ENCODE measurements around the gene VOPP1.
A peak's percentile ranks its signal among the peaks of the same experiment; 100 is the strongest.
"Not testable (repeated sequence)": the region's sequence is repeated elsewhere in the genome, so short reads cannot be mapped to it uniquely, and the experiment has no call there.

The VOPP1 gene

GRCh38 chr7:55572378-55573233 is at the start of gene VOPP1:
VOPP1 (minus strand) TSS chr7:55572502; CDS start chr7:55572324, 178 bp downstream.
- peak within 1 kb of the TSS; percentile 84 for H3K4me3 ChIP-seq (ENCODE audit: low read depth, low read length)
- no peak for TF ChIP-seq CTCF (conservative IDR thresholded peaks at IDR 0.05; ENCODE audit: low read depth, low read length)
- DNase-seq (ENCODE audit: low read depth) = peak; percentile 60

DNA sequence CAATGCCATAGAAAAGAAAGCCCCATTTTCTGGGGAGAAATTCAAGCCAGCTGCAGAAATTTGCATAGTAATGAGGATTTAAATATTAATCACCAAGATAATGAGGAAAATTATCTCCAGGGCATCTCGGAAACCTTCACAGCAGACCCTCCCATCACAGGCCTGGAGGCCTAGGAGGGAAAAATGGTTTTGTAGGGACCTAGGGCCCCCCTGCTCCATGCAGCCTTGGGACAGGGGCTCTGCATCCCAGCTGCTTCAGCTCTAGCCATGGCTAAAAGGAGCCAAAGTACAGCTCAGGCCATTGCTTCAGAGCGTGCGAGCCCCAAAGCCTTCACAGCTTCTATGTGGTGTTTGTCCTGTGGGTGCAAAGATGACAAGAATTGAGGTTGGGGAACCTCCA is 46.6 kb upstream of the VOPP1 start:
- no peak for DNase-seq (ENCODE audit: low read depth)
- no peak for TF ChIP-seq CTCF (conservative IDR thresholded peaks at IDR 0.05; ENCODE audit: low read depth, low read length)

GRCh38 chr7:55614365-55615064 is 42.2 kb upstream of the VOPP1 start:
- not testable (repeated sequence) for DNase-seq (ENCODE audit: low read depth)

More for the DNA sequence above, 46.6 kb upstream of the VOPP1 start:
- no peak overlapping the region for H3K4me3 ChIP-seq (ENCODE audit: low read depth, low read length)

DNA sequence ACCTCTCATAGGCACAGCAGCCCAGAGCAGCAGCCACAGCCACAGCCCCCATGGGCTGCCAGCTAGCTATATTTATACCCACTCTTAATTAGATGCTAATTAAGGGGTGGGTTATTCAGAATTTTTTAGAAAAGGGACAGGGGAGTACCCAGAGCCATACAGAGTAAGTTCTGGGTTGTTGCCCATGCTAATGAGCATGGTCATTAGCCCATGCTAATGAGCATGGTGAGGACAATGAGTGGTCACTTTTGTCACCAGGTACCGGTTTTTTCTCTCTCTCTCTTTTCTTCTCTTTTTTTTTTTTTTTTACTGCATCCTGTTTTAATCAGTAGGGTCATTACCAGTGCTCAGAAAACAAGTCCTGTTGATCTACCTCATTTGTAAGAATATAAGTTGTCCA is 37.4 kb upstream of the VOPP1 start:
- H3K4me3 ChIP-seq (ENCODE audit: low read depth, low read length); DNase-seq (ENCODE audit: low read depth): not testable (repeated sequence)

More at GRCh38 chr7:55614365-55615064, 42.2 kb upstream of the VOPP1 start:
- H3K4me3 ChIP-seq (ENCODE audit: low read depth, low read length) = not testable (repeated sequence)

DNA sequence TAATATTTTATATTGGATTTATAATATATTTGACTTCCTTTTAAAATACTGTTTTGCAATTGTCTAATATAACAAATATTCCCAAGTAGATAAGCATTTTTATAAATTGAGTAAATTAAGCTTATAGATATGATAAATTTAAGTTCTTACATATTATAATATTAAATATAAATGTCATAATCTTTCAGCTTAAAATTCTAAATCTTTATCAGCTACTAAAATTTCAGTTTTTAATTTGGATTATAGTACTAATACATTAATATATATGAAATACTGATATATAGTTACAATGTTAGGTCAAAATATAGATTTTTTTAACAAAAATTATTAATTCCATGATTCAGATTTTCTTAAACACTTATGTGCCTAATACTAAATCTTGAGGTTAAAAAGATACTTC is 33.4 kb upstream of the VOPP1 start:
- not testable (repeated sequence) for H3K4me3 ChIP-seq (ENCODE audit: low read depth, low read length); DNase-seq (ENCODE audit: low read depth)

GRCh38 chr7:55597944-55598499 is 25.7 kb upstream of the VOPP1 start:
- DNase-seq (ENCODE audit: low read depth) = peak; percentile 59
- TF ChIP-seq CTCF (conservative IDR thresholded peaks at IDR 0.05; ENCODE audit: low read depth, low read length) = peak; percentile 61
- not testable (repeated sequence) for H3K4me3 ChIP-seq (ENCODE audit: low read depth, low read length)

DNA sequence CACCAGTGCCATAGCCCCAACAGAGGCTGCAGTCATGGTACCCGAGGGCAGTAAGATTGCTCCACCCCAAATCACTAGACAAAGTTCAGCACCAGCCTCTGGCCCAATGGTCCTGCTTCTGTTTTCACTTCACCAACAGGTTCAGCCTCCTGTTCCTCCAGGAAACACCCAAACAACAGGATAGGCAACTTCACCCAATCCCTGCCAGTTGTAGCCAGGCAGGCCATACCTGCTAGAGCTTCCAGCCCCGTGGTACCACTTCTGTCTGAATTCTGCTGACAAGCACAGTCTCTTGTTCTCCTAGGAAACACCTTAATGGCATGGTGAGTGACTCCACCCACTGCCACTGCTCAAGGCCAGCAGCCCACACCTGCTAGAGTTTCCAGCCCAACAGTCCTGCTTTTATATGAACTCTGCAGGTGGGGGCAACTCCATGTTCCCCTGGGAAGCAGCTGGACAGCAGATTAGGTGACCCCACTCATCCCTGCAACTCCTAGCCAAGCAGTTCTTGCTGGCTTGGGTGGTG is 25.0 kb upstream of the VOPP1 start:
- not testable (repeated sequence) for H3K4me3 ChIP-seq (ENCODE audit: low read depth, low read length)

GRCh38 chr7:55595511-55595910 is 23.2 kb upstream of the VOPP1 start:
- no peak overlapping the region for H3K4me3 ChIP-seq (ENCODE audit: low read depth, low read length)
- no peak for TF ChIP-seq CTCF (conservative IDR thresholded peaks at IDR 0.05; ENCODE audit: low read depth, low read length)
- no peak for DNase-seq (ENCODE audit: low read depth)

More for the DNA sequence above, 25.0 kb upstream of the VOPP1 start:
- DNase-seq (ENCODE audit: low read depth) = not testable (repeated sequence)

All from choroid plexus epithelial cell (primary cell).